ENCODE data around the gene SERGEF.
A peak's percentile ranks its signal among the peaks of the same experiment; 100 is the strongest.

SERGEF gene
- total RNA-seq, result 22.3 to 26.6 reads per million in 2 donors

DNA sequence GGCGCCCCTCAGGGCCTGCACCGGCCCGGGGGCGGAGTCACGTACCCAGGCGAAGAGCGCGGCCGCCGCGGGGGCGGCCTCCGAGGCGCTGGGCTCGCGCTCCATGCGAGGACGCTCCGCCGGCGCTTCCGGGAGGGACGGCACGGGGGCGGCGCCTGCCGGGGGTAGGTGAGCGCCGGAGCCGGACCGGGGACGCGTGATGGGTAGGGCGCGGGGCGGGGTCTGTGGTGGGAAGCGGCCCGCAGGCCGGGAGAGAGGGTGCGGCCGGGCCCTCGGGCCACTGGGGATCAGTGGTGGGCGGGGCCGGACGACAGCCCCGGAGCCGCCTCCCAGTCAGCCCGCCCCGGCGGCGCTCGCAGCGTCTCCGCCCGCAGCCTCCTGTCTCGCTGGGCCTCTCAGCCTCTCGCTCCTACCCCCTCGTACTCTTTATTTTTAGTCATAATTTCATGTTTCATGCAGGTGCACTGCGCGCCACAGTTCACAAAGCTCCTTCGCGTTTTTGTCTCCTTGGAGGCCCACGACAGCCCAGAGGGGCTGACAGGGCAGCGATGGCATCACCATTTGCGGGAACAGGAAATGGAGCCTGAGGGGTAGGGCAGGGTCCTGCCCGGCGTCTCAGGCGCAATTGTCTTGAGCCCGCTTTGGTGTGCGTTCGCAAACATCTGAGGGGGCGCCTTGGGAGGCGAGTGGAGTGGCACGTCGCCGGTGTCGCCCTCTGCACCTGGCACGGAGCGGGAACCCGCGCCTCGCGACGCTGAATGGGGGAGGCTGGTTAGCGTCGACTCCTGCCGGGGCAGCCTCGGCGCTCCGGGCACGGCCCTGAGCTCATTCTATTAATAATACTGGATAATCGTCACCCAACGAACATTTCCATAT lies at the start of gene SERGEF:
Gene SERGEF (minus strand): TSS at position 142 of the 876 bp plus-strand sequence. CDS start 37 bp downstream, at position 105.
- DNase-seq, result peak; percentile 93

GRCh38 chr11:18061351-18061750 lies 48.5 kb upstream of the SERGEF start:
- DNase-seq, result no peak

- DNase-seq, result no peak
These were observed 43.8 kb upstream of the SERGEF start for GRCh38 chr11:18056561-18057181.

DNA sequence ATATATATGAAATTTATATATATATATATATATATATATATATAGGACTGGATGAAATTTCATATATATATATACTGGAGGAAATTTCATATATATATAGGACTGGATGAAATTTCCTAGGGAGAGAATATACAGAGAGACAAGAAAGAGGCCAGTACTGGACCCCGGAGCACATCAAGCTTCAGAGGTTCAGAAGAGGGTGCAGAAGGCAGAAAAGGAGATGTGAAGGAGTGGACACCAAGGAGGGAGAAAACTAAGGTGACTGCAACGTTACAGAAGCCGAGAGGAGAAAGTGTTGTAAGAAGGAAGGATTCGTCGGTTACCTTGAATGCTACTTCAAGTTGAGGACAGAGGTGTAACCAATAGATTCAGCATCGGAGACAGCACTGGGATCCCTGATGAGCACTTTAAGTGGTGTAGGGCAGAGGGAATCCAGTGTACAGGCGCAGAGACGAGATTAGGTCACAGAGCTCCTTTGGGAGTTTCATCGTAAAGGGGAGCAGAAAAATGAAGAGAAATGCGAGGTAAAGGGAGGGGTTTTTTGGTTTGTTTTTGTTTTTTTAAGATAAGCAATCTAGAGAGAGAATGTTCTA lies 41.8 kb upstream of the SERGEF start:
- DNase-seq, result no peak

DNA sequence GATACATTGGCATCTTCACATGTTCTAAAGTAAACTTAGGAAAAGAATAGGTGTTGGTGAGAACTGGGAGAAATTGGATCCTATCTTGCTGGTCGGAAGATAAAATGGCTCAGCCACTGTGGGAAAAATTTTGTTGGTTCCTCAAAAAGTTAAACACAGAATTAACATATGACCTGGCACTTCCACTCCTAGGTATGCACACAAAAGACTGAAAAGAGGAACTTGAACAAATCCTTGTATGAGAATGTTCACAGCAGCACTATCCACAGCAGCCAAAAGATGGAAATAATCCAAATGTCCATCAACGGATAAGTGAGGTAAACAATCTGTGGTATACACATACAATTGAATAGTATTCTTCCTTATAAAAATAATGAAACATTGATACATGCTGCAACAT lies 38.0 kb upstream of the SERGEF start:
- no peak for DNase-seq

GRCh38 chr11:18046116-18046777 lies 33.4 kb upstream of the SERGEF start, which contains the start of gene TPH1:
TSS of gene TPH1 (minus strand) at chr11:18046269. CDS start at chr11:18040762, 5,507 bp downstream.
- no peak for DNase-seq

DNA sequence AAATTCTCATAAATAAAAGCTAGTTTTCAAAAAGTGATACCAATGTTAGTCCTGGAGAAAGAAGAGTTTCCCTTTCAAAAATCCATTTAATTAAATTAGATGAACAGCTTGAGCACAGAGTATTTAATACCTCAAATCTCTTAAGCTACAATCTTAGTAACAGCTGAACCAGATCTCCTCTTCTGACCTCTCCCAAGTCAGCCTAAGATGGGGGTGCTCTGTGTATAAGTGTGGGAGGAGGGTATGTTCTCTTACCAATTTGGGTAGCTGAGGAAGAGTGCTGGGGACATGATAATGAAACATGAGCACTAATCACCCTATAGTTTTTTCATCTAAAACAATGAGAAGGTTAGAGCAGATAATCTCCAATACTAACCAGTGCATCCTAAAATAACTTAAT lies 23.6 kb upstream of the SERGEF start:
- no peak for DNase-seq

DNA sequence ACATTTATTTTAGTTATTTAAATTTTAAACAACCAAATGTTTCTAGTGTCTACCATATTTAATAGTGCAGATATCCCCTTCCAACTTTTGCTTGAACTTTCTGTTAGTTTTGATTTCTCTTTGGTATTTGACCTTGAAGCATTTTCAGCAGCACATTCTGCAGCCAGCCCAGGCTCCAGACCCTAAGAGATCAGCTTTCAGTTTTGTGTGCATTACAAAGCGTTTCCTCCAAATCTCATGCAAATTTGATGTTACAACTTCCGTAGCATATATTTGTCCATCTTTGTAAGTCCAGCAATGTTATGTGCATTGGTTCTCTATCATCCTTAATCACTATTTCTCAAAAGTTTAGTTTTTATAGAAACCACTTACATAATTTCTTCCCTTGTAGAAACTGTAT lies 14.6 kb upstream of the SERGEF start:
- DNase-seq, result no peak

DNA sequence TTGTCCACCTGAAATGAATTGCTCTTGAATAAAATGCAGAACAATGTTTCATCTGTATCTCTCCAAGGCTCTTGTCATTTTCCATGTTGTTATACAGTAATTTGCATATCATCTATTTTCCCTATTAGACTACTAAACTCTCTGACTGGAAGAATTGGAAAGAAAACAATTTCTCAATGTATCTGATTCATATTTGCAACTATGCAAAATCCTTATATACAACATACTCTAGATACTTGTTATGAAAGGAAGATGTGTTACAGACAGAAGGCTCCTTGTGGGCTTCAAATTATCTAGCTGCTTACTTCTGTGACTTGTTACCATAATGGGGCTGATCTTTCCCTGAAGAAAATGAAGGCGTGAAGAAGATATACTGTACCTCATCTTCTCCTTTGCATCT lies 9.6 kb upstream of the SERGEF start:
- no peak for DNase-seq

DNA sequence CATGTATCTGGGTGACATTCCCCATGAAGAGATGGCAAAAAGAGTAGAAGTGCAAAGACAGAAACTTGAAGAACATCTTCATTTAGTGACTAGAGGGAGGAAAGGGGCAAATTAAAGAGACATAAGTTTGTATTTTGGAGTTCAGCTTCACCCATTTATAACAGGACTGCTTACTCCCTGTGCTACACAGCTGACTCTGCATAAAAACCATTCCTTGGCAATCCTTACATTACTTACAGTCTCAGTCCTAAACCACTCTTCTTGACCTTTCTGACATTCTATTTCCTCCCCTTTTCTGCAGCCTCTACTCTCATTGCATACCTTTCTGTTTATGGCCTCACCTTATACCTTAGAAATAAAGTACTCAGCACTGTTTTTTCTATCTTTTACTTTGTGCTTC lies 6.8 kb upstream of the SERGEF start:
- DNase-seq, result no peak

- DNase-seq, result no peak
These were observed 3.9 kb upstream of the SERGEF start for GRCh38 chr11:18016789-18017188.

DNA sequence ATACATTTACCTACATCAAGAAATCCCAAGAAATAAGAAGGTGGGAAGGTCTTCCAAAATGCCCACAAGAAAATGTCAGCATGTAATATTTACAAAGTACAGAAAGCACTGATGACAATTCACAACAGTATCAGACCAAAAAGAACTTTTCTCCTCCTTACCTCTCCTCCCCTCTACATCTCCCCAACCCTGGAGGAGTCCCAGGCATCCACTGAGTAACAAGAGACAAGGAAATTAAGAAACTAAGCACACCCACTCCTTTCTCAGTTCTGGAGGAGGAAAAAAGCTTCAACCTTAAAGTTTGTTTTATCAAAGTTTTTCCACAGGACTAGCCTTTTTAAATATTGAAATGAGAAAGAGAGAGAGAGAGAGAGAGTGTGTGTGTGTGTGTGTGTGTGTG lies 2.0 kb upstream of the SERGEF start:
- DNase-seq, result no peak

DNA sequence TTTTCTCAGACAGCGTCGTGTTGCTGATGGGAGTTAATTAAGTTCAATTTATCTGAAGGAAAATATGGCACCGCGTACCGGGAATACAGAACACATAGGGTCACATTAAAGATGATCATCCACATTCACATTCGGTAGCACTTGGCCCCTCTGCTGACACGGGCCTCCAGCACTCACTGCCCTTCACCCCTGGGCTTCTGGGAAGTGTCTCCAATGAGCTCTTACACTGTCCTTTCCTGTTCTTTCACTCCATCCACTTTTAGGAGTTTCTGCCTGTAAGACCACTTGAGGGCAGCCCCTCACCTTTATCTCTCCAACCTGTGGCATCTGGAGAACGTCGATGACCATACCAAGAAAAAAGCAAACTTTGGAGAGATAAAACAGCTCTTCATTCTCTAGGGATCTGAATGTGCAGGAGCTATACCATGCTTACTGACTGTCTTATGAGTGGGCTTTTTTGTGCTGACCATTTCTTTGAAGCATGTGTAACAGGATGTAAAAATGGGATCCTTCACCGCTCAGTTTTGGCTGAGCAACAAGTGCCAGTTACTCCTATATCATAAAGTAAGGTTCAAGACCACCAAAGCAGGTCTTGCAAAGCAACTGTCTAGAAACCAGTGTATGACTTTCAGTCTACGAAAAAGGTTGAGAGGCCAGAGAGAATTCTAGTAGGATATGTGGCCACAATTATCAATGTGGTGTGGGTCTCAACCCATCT lies 1.1 kb upstream of the SERGEF start:
- DNase-seq, result no peak

DNA sequence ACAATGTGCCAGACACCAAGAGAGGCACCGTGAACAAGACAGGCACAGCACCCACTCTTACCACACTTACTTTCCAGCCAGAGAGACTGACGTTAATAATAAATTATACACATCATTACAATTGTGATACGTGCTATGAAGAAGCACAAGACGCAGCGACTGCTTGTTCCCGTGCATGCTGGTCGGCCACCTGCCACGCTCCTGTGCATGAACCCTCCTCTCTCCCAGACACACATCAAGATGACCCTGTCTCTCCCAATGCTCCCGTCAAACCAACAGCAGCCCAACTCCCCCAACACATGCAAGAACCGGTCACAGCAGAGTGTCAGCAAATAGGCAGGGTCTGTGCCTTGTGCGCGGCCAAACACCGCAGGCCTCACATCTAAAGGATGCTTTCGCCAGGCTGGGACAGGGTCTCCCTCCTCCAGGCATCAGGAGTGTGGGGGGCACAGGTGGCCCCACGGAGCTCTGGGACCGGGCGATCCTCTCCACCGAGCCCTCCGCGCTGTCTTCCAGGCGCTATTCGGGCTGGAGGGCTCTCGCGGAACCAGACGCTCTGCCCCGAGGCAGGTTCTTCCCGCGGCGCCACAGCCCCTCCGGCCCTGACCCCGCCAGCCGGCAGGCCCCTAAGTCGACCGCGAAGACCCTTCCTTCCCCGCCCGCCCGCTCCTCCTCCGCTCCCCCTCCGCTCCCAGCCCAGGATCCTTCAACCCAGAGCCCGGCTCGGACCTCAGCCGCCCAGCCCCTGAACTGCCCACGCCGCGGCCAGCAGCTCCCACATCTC lies 533 bp downstream of the SERGEF start:
- DNase-seq, result no peak

- DNase-seq, result no peak
These were observed 1.2 kb downstream of the SERGEF start for GRCh38 chr11:18011633-18012032.

GRCh38 chr11:18010977-18011586 lies 1.8 kb downstream of the SERGEF start:
- DNase-seq, result no peak

DNA sequence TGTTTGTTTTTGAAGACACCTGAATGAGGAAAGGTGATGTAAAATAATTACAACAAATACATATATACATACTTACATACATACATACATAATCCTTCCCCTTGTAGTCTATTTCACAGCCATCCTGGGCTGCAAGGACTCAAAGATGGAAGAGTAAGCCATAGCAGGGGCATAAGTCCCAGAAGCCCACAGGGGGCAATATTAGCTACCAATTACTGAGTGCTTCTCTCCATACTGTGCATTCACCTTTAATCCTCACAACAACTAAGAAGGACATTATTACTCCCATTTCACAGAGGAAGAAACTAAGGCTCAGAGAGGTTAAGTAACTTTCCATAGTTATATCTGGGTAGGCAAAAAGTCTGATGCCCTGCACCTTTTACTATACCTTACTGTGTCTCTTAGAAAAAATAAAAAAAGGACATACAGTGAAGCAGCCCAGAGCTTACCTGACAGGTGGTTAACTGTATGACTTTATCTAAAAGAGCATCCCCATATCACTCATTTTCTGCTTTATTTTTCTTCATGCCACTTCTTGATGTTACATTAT lies 2.7 kb downstream of the SERGEF start:
- DNase-seq, result no peak

GRCh38 chr11:18005376-18006129 lies 7.3 kb downstream of the SERGEF start:
- DNase-seq, result no peak

DNA sequence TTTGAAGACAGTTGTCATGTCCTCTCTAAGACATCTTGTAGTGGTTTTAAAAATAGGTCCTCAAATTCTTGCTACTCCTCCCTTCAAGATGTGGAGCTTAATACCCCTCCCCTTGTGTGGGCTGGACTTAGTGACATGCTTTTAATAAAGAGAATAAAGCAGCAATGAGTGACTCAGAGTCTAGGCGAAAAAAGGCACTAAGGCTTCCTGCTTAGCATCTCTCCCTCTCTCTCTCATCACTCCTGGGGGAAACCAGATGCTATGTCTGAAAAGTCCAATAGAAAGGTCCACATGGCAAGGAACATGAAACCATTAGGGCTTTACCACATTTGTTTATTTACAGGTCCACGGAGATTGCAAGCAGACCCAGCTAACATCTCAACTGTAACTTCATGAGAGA lies 11.7 kb downstream of the SERGEF start:
- DNase-seq, result no peak

- no peak for DNase-seq
These were observed 12.1 kb downstream of the SERGEF start for GRCh38 chr11:18000760-18001159.

Measured in activated gamma-delta T cell (primary cell).